ENCODE data around the gene FAM222A. TPM values are rescaled to one million over a fixed set of nuclear protein-coding genes. Genes with fewer than 3 reads are reported as not detected.

The FAM222A gene
- total and polyA plus RNA-seq, 2 of the 8 experiments (the other 6 are each of a cell fraction or from before 2014, with no cell fraction given) = 0.94 to 1.1 TPM

GRCh38 chr12:109782326-109782703 is 68.7 kb downstream of the FAM222A start:
- CTCF ChIA-PET (ENCODE audit: partially characterized antibody) = interaction anchor here (0.6 to 2.1 kb wide), 8 partner anchors 9 to 265 kb away, joined by 3 to 5 read pairs (median 4); no protein-coding TSS in a partner anchor
- H3K9ac ChIP-seq (replicated peaks in 1 of 4; ENCODE audit: extremely low read depth in 1 of 4, low read depth in 3 of 4, low read length in 3 of 4) = no peak overlapping the region
- no peak for TF ChIP-seq GABPA (IDR thresholded peaks at IDR 0.05; ENCODE audit: borderline replicate concordance, insufficient read depth, low read length)
- no peak for TF ChIP-seq KDM5A (IDR thresholded peaks at IDR 0.05; ENCODE audit: low read length)
- TF ChIP-seq JUND (IDR thresholded peaks at IDR 0.05; ENCODE audit: low read length) = no peak
- TF ChIP-seq SUZ12 (IDR thresholded peaks at IDR 0.05; ENCODE audit: low read length) = no peak
- TF ChIP-seq KDM4A (IDR thresholded peaks at IDR 0.05; ENCODE audit: low read depth, low read length, severe bottlenecking) = no peak
- no peak for TF ChIP-seq JUN (IDR thresholded peaks at IDR 0.05; ENCODE audit: low read depth, low read length)
- no peak for TF ChIP-seq CBX5 (IDR thresholded peaks at IDR 0.05; ENCODE audit: low read depth, low read length)
- no peak for TF ChIP-seq NANOG (IDR thresholded peaks at IDR 0.05; ENCODE audit: insufficient read depth, low read depth, low read length, poor library complexity, severe bottlenecking)
- no peak for TF ChIP-seq KDM1A (IDR thresholded peaks at IDR 0.05; ENCODE audit: borderline replicate concordance, low read length)
- no peak for TF ChIP-seq TBP (IDR thresholded peaks at IDR 0.05; ENCODE audit: low read depth, low read length)
- TF ChIP-seq SAP30 (IDR thresholded peaks at IDR 0.05; ENCODE audit: insufficient read depth, insufficient replicate concordance, low read length) = no peak
- TF ChIP-seq SIRT6 (IDR thresholded peaks at IDR 0.05; ENCODE audit: low read length) = no peak
- TF ChIP-seq PHF8 (conservative IDR thresholded peaks at IDR 0.05; ENCODE audit: low read depth, low read length) = no peak
- no peak for TF ChIP-seq FOSL1 (IDR thresholded peaks at IDR 0.05; ENCODE audit: insufficient read depth, low read depth, low read length)

More at GRCh38 chr12:109782326-109782703, 68.7 kb downstream of the FAM222A start:
- Histone ChIP-seq H2BK15ac (ENCODE audit: low read length) (no peak overlapping the region), H2BK20ac (ENCODE audit: low read length) (no peak overlapping the region), H3K79me1 (ENCODE audit: low read depth, low read length) (no peaks in the 10 kb centered on the region), H4K91ac (replicated peaks; ENCODE audit: insufficient read length, low read length) (no peak overlapping the region), H2AK5ac (ENCODE audit: low read depth, low read length) (no peak overlapping the region), H3K14ac (ENCODE audit: insufficient read length) (no peak overlapping the region), H3K27me3 (replicated peaks in 1 of 4; ENCODE audit: control insufficient read depth in 3 of 4, extremely low read depth in 1 of 4, insufficient read depth in 3 of 4, low read length in 3 of 4) (no peaks in the 10 kb centered on the region), H3K4me1 (replicated peaks in 1 of 4; ENCODE audit: control insufficient read depth in 3 of 4, insufficient read depth in 4 of 4, low read length in 3 of 4) (0 out of 7 replicates have a peak, but pooled peaks cover 0 to 3% (median 0%) of the 10 kb centered on the region in 4 experiments), H3K4me3 (ENCODE audit: extremely low read depth in 1 of 4, insufficient read depth in 2 of 4, low read depth in 3 of 4, low read length in 4 of 4) (no peak overlapping the region), H3K27ac (ENCODE audit: low read depth, low read length) (no peak overlapping the region), H3K23ac (ENCODE audit: insufficient read length) (no peak overlapping the region), H3K36me3 (ENCODE audit: control insufficient read depth in 2 of 4, insufficient read depth in 4 of 4, low read length in 3 of 4) (no peaks in the 10 kb centered on the region), H3K23me2 (ENCODE audit: low read depth, low read length) (no peaks in the 10 kb centered on the region), H3K9me3 (ENCODE audit: insufficient read depth in 2 of 2, low read depth in 1 of 2, low read length in 1 of 2) (no peaks in the 10 kb centered on the region; a peak in 1 of 4 replicates), H2BK120ac (replicated peaks; ENCODE audit: low read depth, low read length) (no peak overlapping the region), H2AFZ (ENCODE audit: low read length) (no peak overlapping the region), H2BK12ac (ENCODE audit: low read depth, low read length) (no peak overlapping the region), H3K4ac (replicated peaks; ENCODE audit: insufficient read length, low read depth, low read length) (no peak overlapping the region), H3K18ac (ENCODE audit: extremely low read depth, low read length) (no peak overlapping the region), H2BK5ac (ENCODE audit: low read depth, low read length) (no peak overlapping the region), H3K79me2 (ENCODE audit: control insufficient read depth in 1 of 2, insufficient read depth in 2 of 2, low read length in 2 of 2) (no peaks in the 10 kb centered on the region), H3K56ac (replicated peaks; ENCODE audit: insufficient read length, low read depth, low read length) (no peak overlapping the region), H4K20me1 (replicated peaks in 1 of 2; ENCODE audit: control insufficient read depth in 1 of 2, insufficient read depth in 2 of 2, low read length in 2 of 2) (peaks cover 0 to 2% of the 10 kb centered on the region in 2 experiments), H4K8ac (ENCODE audit: extremely low read depth, insufficient read depth, low read length) (no peak overlapping the region; the same call in 1 of the 2 replicates), H4K5ac (ENCODE audit: insufficient read length, low read depth, low read length) (no peak overlapping the region), H3K4me2 (ENCODE audit: insufficient read depth in 1 of 2, low read depth in 2 of 2, low read length in 2 of 2) (no peak overlapping the region)
- 83% methylated on average over 9 of the region's 9 CpGs; no CpG with 5 or more reads in 1 of the 2 experiments for WGBS, 2 experiments (ENCODE audit: extremely low coverage in 1 of 2, insufficient coverage in 1 of 2, insufficient read length in 1 of 2, insufficient replicate concordance in 2 of 2, low coverage in 1 of 2, low lambda C conversion rate in 2 of 2, missing lambda C conversion rate in 1 of 2)
- FAIRE-seq (no peak), DNase-seq (ENCODE audit: low read depth in 1 of 2, low spot score in 2 of 2) (no peak)
- POLR2A ChIA-PET (ENCODE audit: partially characterized antibody) = no interaction called here
